ENCODE measurements around the gene EPS8.

GRCh38 chr12:15788233-15789219, 662 bp downstream of the EPS8 start:
- TF ChIP-seq POLR2A (IDR thresholded peaks at IDR 0.05) (no peak), CTCF (IDR thresholded peaks at IDR 0.05) (peak in 1 of 6 experiments; percentile 18)

Data from adrenal gland (tissue), 5 donors.